NK-92 (cell line): Measurements from ENCODE around the gene EIF2B4.
"Not testable (repeated sequence)": the region's sequence is repeated elsewhere in the genome, so short reads cannot be mapped to it uniquely, and the experiment has no call there.

Source experiments
- DNase-seq: peaks from one replicate; lab custom pipeline; 2025; ENCODE audit not compliant: unreplicated experiment; lab: John Stamatoyannopoulos, UW

The EIF2B4 gene

GRCh38 chr2:27378096-27378808 is 8.1 kb upstream of the EIF2B4 start:
- no peak for DNase-seq

DNA sequence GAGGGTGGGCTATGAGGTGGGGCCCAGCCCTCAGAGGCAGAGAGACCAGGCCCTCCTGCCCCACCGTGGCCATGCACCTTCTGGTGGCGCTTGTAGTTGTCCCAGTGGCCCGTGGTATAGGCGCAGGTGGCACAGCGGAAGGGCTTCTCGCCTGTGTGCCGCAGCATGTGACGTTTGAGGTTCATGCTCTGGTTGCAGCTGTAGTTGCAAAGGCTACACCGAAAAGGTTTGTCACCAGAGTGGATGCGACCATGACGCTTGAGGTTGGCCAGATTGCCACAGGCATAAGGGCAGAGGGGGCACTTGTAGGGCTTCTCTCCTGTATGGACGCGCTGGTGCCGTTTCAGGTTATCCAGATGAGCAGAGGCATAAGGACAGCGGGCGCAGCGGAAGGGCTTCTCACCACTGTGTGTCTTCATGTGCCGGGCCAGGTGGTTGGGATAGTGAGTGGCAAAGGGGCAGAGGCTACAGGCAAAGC is 7.5 kb upstream of the EIF2B4 start:
- no peak for DNase-seq

- no peak for DNase-seq
Observed at GRCh38 chr2:27376866-27377617, 6.9 kb upstream of the EIF2B4 start.

- no peak for DNase-seq
Observed at GRCh38 chr2:27376151-27376865, 6.2 kb upstream of the EIF2B4 start.

DNA sequence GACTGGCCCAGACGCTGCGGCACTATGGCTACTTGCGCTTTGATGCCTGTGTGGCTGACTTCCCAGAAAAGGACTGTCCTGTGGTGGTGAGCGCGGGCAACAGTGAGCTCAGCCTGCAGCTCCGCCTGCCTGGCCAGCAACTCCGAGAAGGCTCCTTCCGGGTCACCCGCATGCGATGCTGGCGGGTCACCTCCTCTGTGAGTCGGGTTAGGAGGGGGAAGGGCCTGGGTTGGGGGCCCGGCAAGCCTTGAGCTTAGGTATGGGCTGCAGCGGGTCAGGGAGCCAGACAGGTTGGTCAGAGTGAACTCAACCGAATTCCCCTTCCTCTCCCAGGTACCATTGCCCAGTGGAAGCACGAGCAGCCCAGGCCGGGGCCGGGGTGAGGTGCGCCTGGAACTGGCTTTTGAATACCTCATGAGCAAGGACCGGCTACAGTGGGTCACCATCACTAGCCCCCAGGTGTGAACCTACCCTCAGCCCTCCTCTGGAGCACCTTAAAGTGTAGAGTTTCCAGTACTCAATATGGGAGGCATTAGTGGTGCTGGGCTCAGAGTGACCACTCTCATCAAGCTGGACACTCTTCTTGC is 5.5 kb upstream of the EIF2B4 start:
- no peak for DNase-seq

- no peak for DNase-seq
Observed at GRCh38 chr2:27373567-27373966, 3.4 kb upstream of the EIF2B4 start.

DNA sequence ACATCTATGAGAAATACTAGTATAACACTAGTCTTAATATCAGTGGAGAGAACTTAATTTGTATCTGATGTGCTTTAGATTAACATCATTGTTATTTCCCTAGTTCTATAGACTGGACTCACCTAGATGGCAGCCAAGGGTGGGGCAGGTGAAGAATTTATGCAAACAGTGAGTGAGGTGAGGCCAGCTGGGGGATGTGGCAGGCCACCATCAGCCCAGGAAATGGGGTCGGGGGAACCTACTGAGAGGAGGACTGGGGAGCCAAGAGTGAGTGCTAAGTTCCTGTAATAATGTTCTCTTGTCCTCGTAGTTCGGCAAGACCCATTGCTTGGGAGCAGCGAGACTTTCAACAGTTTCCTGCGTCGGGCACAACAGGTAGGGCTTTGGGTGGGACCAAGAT is 2.8 kb upstream of the EIF2B4 start:
- no peak for DNase-seq

GRCh38 chr2:27370816-27371620 is 880 bp upstream of the EIF2B4 start:
- DNase-seq: no peak

- no peak for DNase-seq
Observed at GRCh38 chr2:27369471-27370025, 590 bp downstream of the EIF2B4 start.

DNA sequence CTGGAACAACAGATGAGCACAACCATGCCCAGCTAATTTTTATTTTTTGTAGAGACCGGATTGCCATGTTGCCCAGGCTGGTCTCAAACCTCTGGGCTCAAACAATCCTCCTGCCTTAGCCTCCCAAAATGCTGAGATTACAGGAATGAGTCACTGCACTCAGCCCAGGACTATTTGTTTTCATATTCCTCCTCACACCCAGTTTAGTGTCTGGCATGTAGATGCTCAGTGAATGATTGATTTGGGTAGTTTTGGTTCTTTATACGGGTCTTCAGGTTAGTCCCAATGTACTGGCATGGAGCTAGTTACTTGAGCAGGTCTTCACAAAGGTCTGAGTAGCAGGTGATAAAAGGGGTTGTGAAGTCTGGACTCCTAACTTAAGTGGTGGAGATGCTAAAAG is 6.2 kb downstream of the EIF2B4 start:
- DNase-seq: no peak

DNA sequence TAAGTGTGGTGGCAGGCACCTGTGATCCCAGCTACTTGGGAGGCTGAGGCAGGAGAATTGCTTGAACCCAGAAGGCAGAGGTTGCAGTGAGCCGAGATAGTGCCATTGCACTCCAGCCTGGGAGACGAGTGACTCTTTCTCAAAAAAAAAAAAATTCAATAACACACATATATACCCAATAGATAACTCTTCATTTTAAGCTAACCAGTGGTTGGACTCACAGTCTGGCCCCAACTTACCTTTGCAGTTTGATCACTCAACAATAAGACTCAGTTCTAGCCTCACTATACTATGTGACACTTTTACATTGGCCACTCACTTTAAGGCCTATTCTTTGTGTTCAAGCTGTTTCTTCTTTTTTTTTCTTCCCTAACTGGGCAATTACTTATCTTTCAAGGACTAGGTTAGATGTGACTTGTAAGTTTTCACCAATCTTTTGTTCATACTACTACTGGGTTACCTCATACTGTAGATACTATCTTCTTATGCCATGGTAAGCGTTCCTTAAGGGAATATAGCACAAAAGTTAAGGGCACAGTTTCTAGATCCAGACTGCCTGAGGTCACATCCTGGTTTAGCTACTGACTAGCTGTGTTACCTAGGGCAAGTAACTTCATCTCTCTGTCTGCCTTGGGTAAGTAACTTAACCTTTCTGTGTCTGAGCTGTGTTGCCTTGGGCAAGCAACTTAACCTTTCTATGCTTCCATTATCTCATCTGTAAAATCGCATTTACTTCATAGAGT is 7.3 kb downstream of the EIF2B4 start:
- DNase-seq: no peak

GRCh38 chr2:27356382-27357181 is 13.6 kb downstream of the EIF2B4 start, which contains the start of gene GTF3C2:
Gene GTF3C2, minus strand, starts transcription at chr2:27356764. Its CDS starts 13,210 bp downstream, at chr2:27343554.
- peak; percentile 73 for DNase-seq

GRCh38 chr2:27356056-27356381 is 14.1 kb downstream of the EIF2B4 start:
- DNase-seq: no peak

DNA sequence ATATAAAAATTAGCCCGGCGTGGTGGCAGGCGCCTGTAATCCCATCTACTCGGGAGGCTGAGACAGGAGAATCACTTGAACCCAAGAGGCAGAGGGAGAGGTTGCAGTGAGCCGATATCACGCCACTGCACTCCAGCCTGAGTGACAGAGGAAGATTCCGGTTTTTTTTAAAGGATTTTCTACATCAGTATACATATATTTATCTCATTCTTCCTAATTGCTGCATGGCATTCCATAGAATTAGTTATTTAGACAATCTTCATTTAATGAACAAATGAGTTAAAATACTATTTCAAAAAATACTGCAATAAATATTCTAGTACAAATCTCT is 15.6 kb downstream of the EIF2B4 start:
- DNase-seq: no peak

DNA sequence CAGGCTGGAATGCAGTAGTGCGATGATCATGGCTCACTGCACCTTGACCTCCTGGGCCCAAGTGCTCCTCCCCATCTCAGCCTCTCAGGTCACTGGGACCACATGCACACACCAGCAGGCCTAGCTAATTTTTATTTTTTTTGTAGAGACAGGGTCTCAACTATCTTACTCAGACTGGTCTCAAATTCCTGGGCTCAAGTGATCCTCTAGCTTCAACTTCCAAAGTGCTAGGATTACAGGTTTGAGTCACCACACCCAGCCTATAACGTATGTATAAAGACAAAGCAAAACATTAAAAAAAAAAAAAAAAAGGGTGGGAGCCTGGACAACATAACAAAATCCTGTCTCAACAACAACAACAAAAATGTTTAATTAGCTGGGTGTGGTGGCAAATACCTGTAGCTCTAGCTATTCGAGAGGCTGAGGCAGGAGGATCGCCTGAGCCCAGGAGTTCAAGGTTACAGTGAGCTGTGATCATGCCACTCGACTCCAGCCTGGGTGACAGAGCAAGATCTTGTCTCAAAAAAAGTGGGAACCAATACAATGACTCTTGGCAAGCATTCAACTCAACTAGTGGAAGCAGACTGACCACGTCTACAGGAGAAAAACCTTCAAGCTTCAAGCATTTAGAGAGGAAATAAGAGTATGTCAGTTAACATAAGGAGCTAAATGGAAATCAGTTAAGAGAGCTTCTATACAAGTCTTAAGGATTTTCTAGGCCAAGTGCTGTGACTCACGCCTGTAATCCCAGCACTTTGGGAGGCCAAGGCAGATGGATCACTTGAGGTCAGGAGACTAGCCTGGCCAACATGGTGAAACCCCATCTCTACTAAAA is 16.2 kb downstream of the EIF2B4 start:
- no peak for DNase-seq

DNA sequence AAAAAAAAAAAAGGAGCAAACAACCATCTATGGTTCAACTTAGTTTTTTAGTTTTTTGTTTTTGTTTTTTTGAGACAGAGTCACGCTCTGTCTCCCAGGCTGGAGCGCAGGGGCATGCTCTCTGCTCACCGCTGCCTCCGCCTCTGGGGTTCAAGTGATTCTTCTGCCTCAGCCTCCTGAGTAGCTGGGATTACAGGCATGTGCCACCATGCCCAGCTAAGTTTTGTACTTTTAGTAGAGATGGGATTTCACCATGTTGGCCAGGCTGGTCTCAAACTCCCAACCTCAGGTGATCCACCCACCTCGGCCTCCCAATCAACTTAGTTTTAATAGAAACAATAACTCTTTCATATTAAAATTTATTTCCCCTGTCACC is 16.8 kb downstream of the EIF2B4 start:
- not testable (repeated sequence) for DNase-seq

DNA sequence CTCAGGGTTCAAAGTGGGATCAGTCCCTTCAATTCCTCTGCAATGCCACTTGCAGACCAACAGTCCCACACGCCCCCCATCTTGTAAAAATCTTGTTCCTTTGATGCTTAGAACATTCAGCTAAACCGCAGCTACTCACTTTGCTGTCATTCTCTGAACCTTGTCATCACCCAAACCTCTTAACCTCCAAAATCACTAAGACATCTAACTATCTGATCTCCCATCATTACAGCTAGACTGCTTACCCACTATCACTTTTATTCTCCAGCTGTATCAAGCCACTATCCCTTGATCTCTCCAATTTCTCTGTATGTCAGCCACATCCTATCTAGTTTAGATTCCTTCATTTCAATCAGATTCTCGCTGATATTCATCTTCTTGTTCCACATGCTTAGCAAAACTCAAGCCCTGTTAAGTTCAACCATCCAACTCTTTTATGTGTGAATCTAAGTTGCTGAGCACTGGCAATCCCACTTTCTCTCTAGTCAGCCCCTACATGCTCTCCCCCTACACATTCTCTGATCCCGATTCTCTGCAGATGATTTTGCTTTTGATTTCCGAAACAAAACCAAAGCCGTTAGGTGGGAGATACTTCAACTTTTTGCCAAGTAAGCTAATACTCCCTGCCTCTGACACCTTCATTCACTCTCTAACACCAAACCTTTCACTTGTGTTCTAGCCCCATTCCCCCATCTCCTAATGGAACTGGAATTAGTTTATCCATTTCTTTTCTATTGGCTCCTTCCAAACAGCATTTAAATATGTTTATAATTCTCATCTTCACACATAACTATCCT is 18.1 kb downstream of the EIF2B4 start:
- no peak for DNase-seq
